Ovary (tissue), 3 donors: ENCODE results near the gene TENM4.

Source experiments
- CTCF ChIP-seq, 3 donors: fragments of 450-650 bp in 2 of 3; fragments of 200-600 bp in 1 of 3; IDR thresholded peaks; one replicate each; pipeline versions ENCODE4 v1.5.1 to v1.8.0; 2016 to 2022; ENCODE audit warnings: antibody characterized with exemption in 3 of 3, mild to moderate bottlenecking in 1 of 3
- EP300 ChIP-seq: sonication (generic); formaldehyde crosslinking; IDR thresholded peaks from one replicate; pipeline ENCODE4 v1.6.1; 2017; ENCODE audit warnings: antibody characterized with exemption
- POLR2A ChIP-seq: fragments of 450-650 bp; IDR thresholded peaks from one replicate; pipeline ENCODE4 v1.6.1; 2017; ENCODE audit warnings: antibody characterized with exemption, mild to moderate bottlenecking, moderate library complexity
- donor health status: DM: no; HTN: no; CAD: no.

- TF ChIP-seq CTCF (IDR thresholded peaks at IDR 0.05) (no peak), POLR2A (no peak), EP300 (no peak)
These were observed 203.1 kb downstream of the TENM4 start for GRCh38 chr11:79237703-79238102.
